Astrocyte (in vitro differentiated cells and primary cell): ENCODE measurements around the gene SRMS. TPM values are rescaled to one million over a fixed set of nuclear protein-coding genes. Genes with fewer than 3 reads are reported as not detected.
A peak's percentile ranks its signal among the peaks of the same experiment; 100 is the strongest.

ENCODE experiments used
- DNase-seq: peaks from one replicate; pipeline ENCODE4 v3.0.0-alpha.2; 2010; ENCODE audit warnings: low read depth
- FAIRE-seq: peaks from 2 replicates; lab custom pipeline; 2011; peaks lifted over from hg19 to GRCh38; lab: Jason Lieb, UNC
- H2AFZ ChIP-seq: 2 replicates; pipeline ENCODE4 v1.6.0; 2012; ENCODE audit warnings: low read depth, low read length, inconsistent platforms
- H3K27ac ChIP-seq: 2 replicates; pipeline ENCODE4 v1.5.1; 2011; ENCODE audit warnings: low read depth, low read length, inconsistent platforms
- H3K27me3 ChIP-seq: 2 replicates; pipeline ENCODE4 v1.6.0; 2011; ENCODE audit warnings: low read length, inconsistent platforms; ENCODE audit not compliant: insufficient read depth
- H3K36me3 ChIP-seq: 2 replicates; pipeline ENCODE4 v1.5.1; 2011; ENCODE audit warnings: low read length, inconsistent platforms; ENCODE audit not compliant: insufficient read depth
- H3K4me1 ChIP-seq: 2 replicates; pipeline ENCODE4 v1.5.1; 2011; ENCODE audit warnings: low read length, inconsistent platforms; ENCODE audit not compliant: insufficient read depth
- H3K4me2 ChIP-seq: 2 replicates; pipeline ENCODE4 v1.6.0; 2012; ENCODE audit warnings: low read length, inconsistent platforms
- H3K4me3 ChIP-seq: 2 replicates; pipeline ENCODE4 v1.5.1; 2011; ENCODE audit warnings: low read depth, mild to moderate bottlenecking, low read length, inconsistent platforms; ENCODE audit not compliant: insufficient read depth
- H3K79me2 ChIP-seq: 2 replicates; pipeline ENCODE4 v1.6.0; 2012; ENCODE audit warnings: mild to moderate bottlenecking, low read length, inconsistent platforms; ENCODE audit not compliant: insufficient read depth
- H3K9ac ChIP-seq: 2 replicates; pipeline ENCODE4 v1.6.0; 2012; ENCODE audit warnings: mild to moderate bottlenecking, low read length, inconsistent platforms
- H3K9me3 ChIP-seq: 2 replicates; pipeline ENCODE4 v1.5.1; 2012; ENCODE audit warnings: low read depth, mild to moderate bottlenecking, low read length, inconsistent platforms; ENCODE audit not compliant: insufficient read depth
- H4K20me1 ChIP-seq: 2 replicates; pipeline ENCODE4 v1.6.0; 2012; ENCODE audit warnings: low read length, inconsistent platforms; ENCODE audit not compliant: insufficient read depth
- H3K27ac Mint-ChIP-seq: one replicate; pipeline ENCODE4 v1.8.0; 2021; ENCODE audit warnings: mild to moderate bottlenecking, mixed read lengths; ENCODE audit not compliant: unreplicated experiment
- H3K27me3 Mint-ChIP-seq: one replicate; pipeline ENCODE4 v1.8.0; 2021; ENCODE audit warnings: low read depth, mixed read lengths; ENCODE audit not compliant: unreplicated experiment
- H3K36me3 Mint-ChIP-seq: one replicate; pipeline ENCODE4 v1.8.0; 2021; ENCODE audit warnings: low read depth, mixed read lengths; ENCODE audit not compliant: unreplicated experiment
- H3K4me1 Mint-ChIP-seq: one replicate; pipeline ENCODE4 v1.8.0; 2021; ENCODE audit warnings: low read depth, mixed read lengths; ENCODE audit not compliant: unreplicated experiment
- H3K4me3 Mint-ChIP-seq: one replicate; pipeline ENCODE4 v1.8.0; 2021; ENCODE audit warnings: mild to moderate bottlenecking, moderate library complexity, mixed read lengths; ENCODE audit not compliant: unreplicated experiment
- H3K9me3 Mint-ChIP-seq: one replicate; pipeline ENCODE4 v1.8.0; 2021; ENCODE audit warnings: mild to moderate bottlenecking, mixed read lengths; ENCODE audit not compliant: unreplicated experiment
- EZH2 ChIP-seq: IDR thresholded peaks from 2 replicates; pipeline ENCODE4 v1.6.1; 2012; ENCODE audit warnings: mild to moderate bottlenecking, low read length, inconsistent platforms; ENCODE audit not compliant: insufficient read depth
- total RNA-seq: library from RNA; stranded (reverse); gene quantifications from 2 replicates; pipeline ENCODE4 v1.2.1, GENCODE V29; 2021
- TF ChIP-seq, protein P1 (sequence below): IDR thresholded peaks from 2 replicates; pipeline ENCODE4 v1.5.1; 2011; ENCODE audit warnings: low read depth, mild to moderate bottlenecking, inconsistent platforms, low read length, moderate library complexity; ENCODE audit not compliant: insufficient read depth

The SRMS gene
- total RNA-seq, 1 donor from 2014 or later: 0.14 TPM

DNA sequence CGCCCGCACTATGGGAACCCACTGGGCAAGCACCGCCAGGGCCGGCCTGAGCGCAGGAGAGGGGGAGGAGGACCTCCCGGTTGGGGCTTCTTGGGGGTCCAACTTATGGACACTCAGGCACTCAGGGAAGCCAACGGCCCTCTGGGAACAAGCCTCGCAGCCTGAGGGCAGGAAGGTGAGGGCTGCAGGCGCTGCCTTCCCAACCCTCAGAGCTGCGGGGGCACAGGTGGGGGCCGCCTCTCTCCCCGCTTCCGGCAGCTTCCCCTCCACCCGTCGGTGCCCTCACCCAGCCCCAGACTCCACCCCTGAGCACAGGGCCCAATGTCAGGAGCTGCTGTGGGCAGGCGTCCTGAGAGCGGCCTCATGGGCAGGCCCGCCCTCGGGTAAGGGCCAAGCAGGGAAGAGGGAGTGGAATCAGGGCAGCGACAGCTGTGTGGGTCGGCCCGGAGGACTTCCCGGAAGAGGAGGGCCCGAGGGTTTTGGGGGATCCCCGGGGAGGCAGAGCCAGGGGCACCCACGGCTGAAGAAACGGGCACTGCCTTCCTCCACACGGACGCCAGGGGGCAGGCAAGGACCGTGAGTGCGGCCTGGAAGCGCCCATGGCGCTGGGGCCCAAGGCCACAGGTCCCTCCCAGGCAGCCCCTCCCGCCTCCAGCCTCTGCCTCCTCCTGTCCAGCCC is 9.9 kb downstream of the SRMS start:
- H3K27me3 ChIP-seq: no peaks in the 10 kb centered on the region
- peaks cover 8% of the 10 kb centered on the region for H3K4me1 ChIP-seq
- no peaks in the 10 kb centered on the region for H3K36me3 ChIP-seq
- H3K36me3 Mint-ChIP-seq: no peaks in the 10 kb centered on the region
- H3K4me1 Mint-ChIP-seq: peaks cover 2% of the 10 kb centered on the region
- no peaks in the 10 kb centered on the region for H3K79me2 ChIP-seq
- FAIRE-seq (peak; percentile 32), DNase-seq (peak; percentile 61)
- TF ChIP-seq EZH2: no peak
- TF ChIP-seq, protein P1, sequence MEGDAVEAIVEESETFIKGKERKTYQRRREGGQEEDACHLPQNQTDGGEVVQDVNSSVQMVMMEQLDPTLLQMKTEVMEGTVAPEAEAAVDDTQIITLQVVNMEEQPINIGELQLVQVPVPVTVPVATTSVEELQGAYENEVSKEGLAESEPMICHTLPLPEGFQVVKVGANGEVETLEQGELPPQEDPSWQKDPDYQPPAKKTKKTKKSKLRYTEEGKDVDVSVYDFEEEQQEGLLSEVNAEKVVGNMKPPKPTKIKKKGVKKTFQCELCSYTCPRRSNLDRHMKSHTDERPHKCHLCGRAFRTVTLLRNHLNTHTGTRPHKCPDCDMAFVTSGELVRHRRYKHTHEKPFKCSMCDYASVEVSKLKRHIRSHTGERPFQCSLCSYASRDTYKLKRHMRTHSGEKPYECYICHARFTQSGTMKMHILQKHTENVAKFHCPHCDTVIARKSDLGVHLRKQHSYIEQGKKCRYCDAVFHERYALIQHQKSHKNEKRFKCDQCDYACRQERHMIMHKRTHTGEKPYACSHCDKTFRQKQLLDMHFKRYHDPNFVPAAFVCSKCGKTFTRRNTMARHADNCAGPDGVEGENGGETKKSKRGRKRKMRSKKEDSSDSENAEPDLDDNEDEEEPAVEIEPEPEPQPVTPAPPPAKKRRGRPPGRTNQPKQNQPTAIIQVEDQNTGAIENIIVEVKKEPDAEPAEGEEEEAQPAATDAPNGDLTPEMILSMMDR: peak; percentile 67
- H3K27ac Mint-ChIP-seq: no peak overlapping the region
- H3K4me3 ChIP-seq: peak overlapping the region; percentile 23
- H3K27me3 Mint-ChIP-seq: no peaks in the 10 kb centered on the region
- H4K20me1 ChIP-seq: no peaks in the 10 kb centered on the region
- peak overlapping the region; percentile 79 for H3K4me2 ChIP-seq
- no peak overlapping the region for H3K27ac ChIP-seq
- peak overlapping the region; percentile 50 for H3K9ac ChIP-seq
- no peak overlapping the region for H3K4me3 Mint-ChIP-seq
- no peaks in the 10 kb centered on the region for H3K9me3 ChIP-seq
- H3K9me3 Mint-ChIP-seq: no peaks in the 10 kb centered on the region
- peak overlapping the region; percentile 81 for H2AFZ ChIP-seq

DNA sequence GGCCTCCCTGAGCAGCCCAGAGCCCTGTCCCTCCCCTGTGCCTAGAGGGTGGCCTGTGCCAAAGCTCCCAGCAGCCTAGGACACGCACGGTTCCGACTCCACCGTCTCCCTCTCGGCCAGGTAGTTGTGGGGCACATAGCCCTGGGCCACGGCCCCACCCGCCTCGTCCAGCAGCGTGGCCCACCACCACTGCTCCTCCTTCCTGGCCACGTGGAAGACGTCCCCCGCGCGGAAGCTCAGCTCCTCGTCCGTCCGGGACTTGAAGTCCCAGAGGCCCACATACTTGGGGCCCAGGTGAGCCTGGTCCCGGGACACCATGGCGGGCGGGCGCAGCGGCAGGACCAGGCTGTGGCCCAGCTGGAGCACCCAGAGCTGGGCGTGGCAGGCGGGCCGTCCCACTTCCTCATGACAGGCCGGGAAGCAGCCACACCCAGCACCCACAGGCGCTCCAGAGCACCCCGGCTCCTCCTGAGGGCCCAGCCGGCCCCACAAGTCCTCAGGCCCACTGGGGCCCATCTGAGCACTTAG is 10.5 kb downstream of the SRMS start, which contains the start of gene PTK6:
Gene PTK6 (minus strand): TSS at position 380 of the 528 bp plus-strand sequence. CDS start 62 bp downstream, at position 318.
- no peak for TF ChIP-seq EZH2
- TF ChIP-seq, protein P1: no peak
- no peak within 1 kb of the TSS for H3K27ac Mint-ChIP-seq
- H3K9me3 ChIP-seq: no peaks in the 10 kb centered on the region

More for the DNA sequence above, 10.5 kb downstream of the SRMS start, which contains the start of gene PTK6:
- Histone ChIP-seq H3K4me2 (peak within 1 kb of the TSS; percentile 79), H3K4me3 (peak within 1 kb of the TSS; percentile 23), H3K27ac (no peak within 1 kb of the TSS), H3K27me3 (no peaks in the 10 kb centered on the region), H2AFZ (peak within 1 kb of the TSS; percentile 81), H3K79me2 (no peaks in the 10 kb centered on the region), H3K4me1 (peaks cover 8% of the 10 kb centered on the region), H4K20me1 (no peaks in the 10 kb centered on the region), H3K9ac (peak within 1 kb of the TSS; percentile 50), H3K36me3 (no peaks in the 10 kb centered on the region)
- FAIRE-seq (no peak), DNase-seq (no peak)
- H3K9me3 Mint-ChIP-seq: no peaks in the 10 kb centered on the region
- peaks cover 2% of the 10 kb centered on the region for H3K4me1 Mint-ChIP-seq
- H3K27me3 Mint-ChIP-seq: no peaks in the 10 kb centered on the region
- no peak within 1 kb of the TSS for H3K4me3 Mint-ChIP-seq
- no peaks in the 10 kb centered on the region for H3K36me3 Mint-ChIP-seq
